Measurements from ENCODE around the gene APOL1. TPM values are rescaled to one million over a fixed set of nuclear protein-coding genes. Genes with fewer than 3 reads are reported as not detected.

APOL1 gene
- total RNA-seq, 2 donors from 2014 or later, result 19.6 to 22.9 TPM

- intact Hi-C loops (cut with DNase I), result loop anchor here (5.0 to 10.0 kb wide), 2 partner anchors 47 to 80 kb away; no protein-coding TSS in a partner anchor
- H3K27ac ChIP-seq, result no peak overlapping the region
- H3K4me3 ChIP-seq, result no peak overlapping the region
- no peaks in the 10 kb centered on the region for H3K27me3 ChIP-seq (replicated peaks; ENCODE audit: insufficient read depth)
- 64% methylated on average over 2 of the region's 2 CpGs for WGBS
- H3K4me1 ChIP-seq (replicated peaks), result peaks cover 17% of the 10 kb centered on the region
- TF ChIP-seq POLR2A (IDR thresholded peaks at IDR 0.05), result no peak
- TF ChIP-seq, protein P1, sequence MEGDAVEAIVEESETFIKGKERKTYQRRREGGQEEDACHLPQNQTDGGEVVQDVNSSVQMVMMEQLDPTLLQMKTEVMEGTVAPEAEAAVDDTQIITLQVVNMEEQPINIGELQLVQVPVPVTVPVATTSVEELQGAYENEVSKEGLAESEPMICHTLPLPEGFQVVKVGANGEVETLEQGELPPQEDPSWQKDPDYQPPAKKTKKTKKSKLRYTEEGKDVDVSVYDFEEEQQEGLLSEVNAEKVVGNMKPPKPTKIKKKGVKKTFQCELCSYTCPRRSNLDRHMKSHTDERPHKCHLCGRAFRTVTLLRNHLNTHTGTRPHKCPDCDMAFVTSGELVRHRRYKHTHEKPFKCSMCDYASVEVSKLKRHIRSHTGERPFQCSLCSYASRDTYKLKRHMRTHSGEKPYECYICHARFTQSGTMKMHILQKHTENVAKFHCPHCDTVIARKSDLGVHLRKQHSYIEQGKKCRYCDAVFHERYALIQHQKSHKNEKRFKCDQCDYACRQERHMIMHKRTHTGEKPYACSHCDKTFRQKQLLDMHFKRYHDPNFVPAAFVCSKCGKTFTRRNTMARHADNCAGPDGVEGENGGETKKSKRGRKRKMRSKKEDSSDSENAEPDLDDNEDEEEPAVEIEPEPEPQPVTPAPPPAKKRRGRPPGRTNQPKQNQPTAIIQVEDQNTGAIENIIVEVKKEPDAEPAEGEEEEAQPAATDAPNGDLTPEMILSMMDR (IDR thresholded peaks at IDR 0.05), result no peak
- TF ChIP-seq POLR2AphosphoS5 (IDR thresholded peaks at IDR 0.05), result no peak
- DNase-seq (ENCODE audit: low spot score), result no peak
- no peaks in the 10 kb centered on the region for H3K9me3 ChIP-seq
- no peaks in the 10 kb centered on the region for H3K36me3 ChIP-seq
Observed at GRCh38 chr22:36234919-36235318, 18.0 kb upstream of the APOL1 start.

- intact Hi-C loops (cut with DNase I), result loop anchor here (5.0 to 10.0 kb wide), 2 partner anchors 47 to 81 kb away; no protein-coding TSS in a partner anchor
Observed at GRCh38 chr22:36235585-36235984, 17.3 kb upstream of the APOL1 start.

DNA sequence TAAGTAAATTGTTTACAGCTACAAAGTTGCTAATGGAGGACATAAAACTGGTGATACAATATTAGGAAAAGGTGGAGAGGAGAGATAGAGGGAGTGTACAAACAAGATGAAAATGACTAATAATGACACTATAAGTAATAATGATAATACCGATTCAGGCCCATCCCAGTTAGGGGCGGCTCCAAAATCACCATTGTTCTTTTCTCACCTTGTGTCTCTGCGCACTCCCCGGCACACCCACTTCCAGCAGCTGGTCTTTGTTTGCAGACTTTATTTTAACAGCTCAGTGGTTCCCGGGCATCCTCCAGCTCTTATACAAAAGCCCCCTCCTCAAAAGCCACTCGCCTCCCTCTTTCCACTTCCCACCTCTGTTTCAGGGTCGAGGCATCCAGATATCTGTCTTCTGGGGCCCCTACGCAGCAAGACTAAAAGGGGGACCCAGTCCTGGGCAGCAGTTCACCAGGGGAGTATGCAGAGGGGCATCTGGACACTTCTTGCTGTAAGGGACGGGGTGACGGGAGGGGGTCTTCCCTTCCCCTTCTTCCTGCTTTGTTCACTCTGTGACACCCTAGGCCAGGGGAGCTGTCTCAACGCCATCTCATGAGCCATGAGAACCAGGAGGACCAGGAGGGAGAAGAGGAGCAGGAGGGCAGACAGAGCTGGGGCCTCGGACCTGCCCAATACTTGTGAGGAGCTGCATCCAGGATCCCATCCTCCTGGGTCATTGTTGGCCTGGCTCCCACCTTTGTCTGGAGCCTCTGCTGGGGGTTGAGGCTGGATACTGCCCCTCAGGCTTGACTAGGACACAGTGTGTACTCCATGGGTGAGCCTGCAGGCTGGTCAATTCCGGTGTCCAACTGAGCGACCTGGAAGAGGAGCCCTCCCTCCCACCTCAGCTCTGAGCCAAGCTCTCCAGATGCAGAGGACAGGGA is 16.3 kb upstream of the APOL1 start:
- Histone ChIP-seq H3K27me3 (replicated peaks; ENCODE audit: insufficient read depth) (no peaks in the 10 kb centered on the region), H3K4me1 (replicated peaks) (peaks cover 17% of the 10 kb centered on the region), H3K36me3 (no peaks in the 10 kb centered on the region), H3K27ac (peak overlapping the region; percentile 89 to 95), H3K9me3 (no peaks in the 10 kb centered on the region), H3K4me3 (no peak overlapping the region)
- TF ChIP-seq POLR2AphosphoS5 (IDR thresholded peaks at IDR 0.05), result no peak
- TF ChIP-seq, protein P1 (IDR thresholded peaks at IDR 0.05), result no peak
- no peak for TF ChIP-seq POLR2A (IDR thresholded peaks at IDR 0.05)
- DNase-seq (ENCODE audit: low spot score), result no peak
- intact Hi-C loops (cut with DNase I), result loop anchor here (5.0 to 10.0 kb wide), 2 partner anchors 46 to 82 kb away; no protein-coding TSS in a partner anchor
- WGBS, result 72% methylated on average over 14 of the region's 14 CpGs

More at GRCh38 chr22:36235585-36235984, 17.3 kb upstream of the APOL1 start:
- H3K4me3 ChIP-seq, result no peak overlapping the region
- TF ChIP-seq, protein P1 (IDR thresholded peaks at IDR 0.05), result no peak
- WGBS, result 82% methylated on average over 3 of the region's 3 CpGs
- H3K4me1 ChIP-seq (replicated peaks), result peaks cover 17% of the 10 kb centered on the region
- H3K27me3 ChIP-seq (replicated peaks; ENCODE audit: insufficient read depth), result no peaks in the 10 kb centered on the region
- no peak for DNase-seq (ENCODE audit: low spot score)
- no peaks in the 10 kb centered on the region for H3K9me3 ChIP-seq
- no peaks in the 10 kb centered on the region for H3K36me3 ChIP-seq
- H3K27ac ChIP-seq, result peak overlapping the region in 1 of 2 donors; percentile 95

DNA sequence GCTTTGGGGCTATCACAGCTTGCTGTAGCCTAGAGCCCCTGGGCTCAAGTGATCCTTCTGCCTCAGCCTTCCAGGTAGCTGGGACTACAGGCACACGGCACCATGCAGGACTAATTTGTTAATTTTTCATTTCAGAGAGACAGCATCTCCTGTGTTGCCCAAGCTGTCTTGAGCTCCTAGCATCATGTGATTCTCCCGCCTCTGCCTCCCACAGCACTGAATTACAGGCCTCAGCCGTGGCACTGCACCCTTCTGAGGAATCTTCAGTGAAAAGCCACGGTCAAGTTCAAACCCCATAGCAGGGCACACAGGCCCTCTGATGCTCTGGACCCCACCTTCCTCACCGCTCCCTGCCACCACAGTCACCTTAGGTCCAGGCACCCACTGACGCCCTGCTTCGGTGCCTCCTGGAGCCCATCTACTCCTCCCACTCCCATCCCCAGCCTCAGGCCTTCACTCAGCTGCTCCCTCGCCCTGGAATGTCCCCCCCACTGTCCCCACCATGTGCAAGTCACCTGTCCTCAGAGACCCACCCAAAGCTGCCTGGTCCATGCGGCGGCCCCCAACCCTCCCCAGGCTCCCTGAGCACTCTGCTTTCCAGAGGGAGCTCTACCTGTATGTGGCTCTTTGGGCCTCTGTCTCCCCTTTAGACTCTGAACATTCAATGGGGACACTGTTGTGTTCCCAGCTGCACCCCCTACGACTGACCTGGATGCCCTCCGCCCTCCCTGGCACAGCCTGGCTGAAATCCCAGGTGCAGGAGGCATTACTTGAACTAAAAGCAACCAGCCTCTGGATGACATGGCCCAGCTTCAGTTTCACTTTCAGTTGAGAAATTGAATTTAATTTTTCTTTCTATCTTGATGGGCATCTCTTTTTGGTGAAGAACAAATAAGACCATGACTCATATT is 15.2 kb upstream of the APOL1 start:
- no peak for DNase-seq (ENCODE audit: low spot score)
- Histone ChIP-seq H3K9me3 (no peaks in the 10 kb centered on the region), H3K27ac (peak overlapping the region; percentile 89 to 95), H3K27me3 (replicated peaks; ENCODE audit: insufficient read depth) (no peaks in the 10 kb centered on the region), H3K4me3 (peak overlapping the region; percentile 44 to 60), H3K36me3 (no peaks in the 10 kb centered on the region), H3K4me1 (replicated peaks) (peaks cover 17% of the 10 kb centered on the region)
- WGBS, result 51% methylated on average over 12 of the region's 12 CpGs
- intact Hi-C loops (cut with DNase I), result loop anchor here (5.0 to 10.0 kb wide), 2 partner anchors 45 to 83 kb away; no protein-coding TSS in a partner anchor
- TF ChIP-seq, protein P1 (IDR thresholded peaks at IDR 0.05), result no peak

Data from prostate gland (tissue), 2 donors.